Stimulated activated CD8-positive, alpha-beta memory T cell treated with anti-CD3 and anti-CD28 coated beads, Interleukin-12 subunit alpha, Interleukin-12 subunit beta, amount 100 ng/mL, for 24 hours (primary cell): ENCODE results near the gene ASB16.

ENCODE experiments used
- DNase-seq: peaks from one replicate; pipeline ENCODE4 v3.0.0-alpha.2; 2020; ENCODE audit errors: extremely low read depth

ASB16 gene

GRCh38 chr17:44188576-44189403 is 18.3 kb downstream of the ASB16 start:
- no peak for DNase-seq

- DNase-seq = no peak
These were observed 20.0 kb downstream of the ASB16 start for GRCh38 chr17:44190481-44190880.

GRCh38 chr17:44191369-44191768 is 20.9 kb downstream of the ASB16 start:
- no peak for DNase-seq

- no peak for DNase-seq
These were observed 21.5 kb downstream of the ASB16 start for GRCh38 chr17:44191941-44192496.

- DNase-seq = no peak
These were observed 22.2 kb downstream of the ASB16 start for GRCh38 chr17:44192750-44193149.

DNA sequence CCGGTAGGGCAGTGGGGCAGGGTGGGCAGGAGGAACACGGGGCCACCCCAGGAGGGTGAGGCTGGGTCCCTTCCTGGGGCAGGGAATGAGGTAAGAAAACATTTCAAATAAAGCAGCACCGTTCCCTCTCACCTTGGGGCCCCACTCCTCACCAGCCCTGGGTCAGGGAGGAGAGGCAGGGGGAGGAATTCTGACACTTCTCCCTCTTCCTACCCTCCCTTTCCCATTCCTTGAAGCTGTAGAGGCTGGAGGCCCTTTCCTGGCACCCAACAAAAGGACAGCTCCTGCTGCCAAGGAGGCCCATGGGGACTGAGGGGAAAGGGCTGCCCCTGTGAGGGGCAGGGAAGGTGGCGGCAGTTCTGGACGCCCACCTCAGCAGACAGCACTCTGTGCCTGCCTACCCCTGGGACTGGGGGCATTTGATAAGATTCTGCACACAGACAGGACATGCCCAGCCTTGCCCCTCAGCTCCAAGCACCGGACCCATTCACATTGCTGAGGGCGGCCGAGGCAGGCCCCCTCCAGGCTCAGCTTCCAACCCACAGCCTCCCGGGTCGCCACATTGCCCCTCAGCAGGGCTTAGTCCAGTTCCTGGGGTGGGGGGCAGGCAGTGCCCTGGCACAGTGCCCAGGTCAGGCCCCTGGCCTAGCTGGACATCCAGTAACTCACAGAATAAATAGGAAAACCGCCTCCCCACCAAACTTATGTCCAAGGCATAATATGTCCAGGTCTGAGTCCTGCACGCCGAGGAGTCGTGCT is 23.0 kb downstream of the ASB16 start:
- no peak for DNase-seq

- no peak for DNase-seq
These were observed 26.6 kb downstream of the ASB16 start for GRCh38 chr17:44197107-44197506.

GRCh38 chr17:44197980-44198720 is 27.6 kb downstream of the ASB16 start:
- DNase-seq = no peak

DNA sequence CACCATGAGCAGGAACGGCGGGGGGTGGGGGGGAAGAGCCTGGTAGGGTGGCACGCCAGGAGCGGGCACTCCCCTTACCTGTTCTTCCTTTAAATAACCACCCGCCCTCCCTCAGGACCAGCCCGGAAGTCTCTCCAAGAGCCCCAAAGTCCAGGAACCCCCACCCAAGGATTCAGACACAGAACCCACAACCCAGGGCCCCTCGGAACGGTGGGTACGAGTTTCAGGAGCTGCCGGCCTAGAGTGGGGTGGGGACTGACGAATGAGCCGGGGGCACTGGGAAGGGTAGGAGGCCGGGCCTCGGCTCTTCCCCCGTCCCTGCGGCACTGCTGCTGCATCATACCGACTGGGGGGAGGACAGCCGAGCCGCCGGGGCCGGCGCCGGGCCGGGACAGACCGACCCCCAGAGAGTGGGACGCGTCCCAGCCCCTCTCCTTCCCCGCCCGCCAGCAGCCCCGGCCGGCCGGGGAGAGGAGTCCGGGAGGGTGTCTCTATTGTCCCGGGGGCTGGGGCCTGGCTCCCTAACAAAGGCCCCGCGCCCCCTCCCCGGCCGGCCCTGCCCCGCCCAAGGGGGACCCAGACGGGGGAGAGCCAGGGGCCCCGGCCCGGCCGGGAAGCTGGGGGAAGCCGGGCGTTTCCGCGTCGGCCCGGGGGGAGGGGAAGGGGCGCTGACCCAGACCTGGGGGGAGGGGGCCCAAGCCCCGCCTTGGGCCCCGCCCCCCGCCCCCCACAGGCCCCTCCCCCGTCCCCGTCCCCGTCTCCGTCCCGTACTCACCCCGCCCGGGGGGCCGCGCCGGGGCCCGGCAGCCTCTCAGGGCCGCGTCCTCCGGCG is 28.4 kb downstream of the ASB16 start:
- DNase-seq = no peak

DNA sequence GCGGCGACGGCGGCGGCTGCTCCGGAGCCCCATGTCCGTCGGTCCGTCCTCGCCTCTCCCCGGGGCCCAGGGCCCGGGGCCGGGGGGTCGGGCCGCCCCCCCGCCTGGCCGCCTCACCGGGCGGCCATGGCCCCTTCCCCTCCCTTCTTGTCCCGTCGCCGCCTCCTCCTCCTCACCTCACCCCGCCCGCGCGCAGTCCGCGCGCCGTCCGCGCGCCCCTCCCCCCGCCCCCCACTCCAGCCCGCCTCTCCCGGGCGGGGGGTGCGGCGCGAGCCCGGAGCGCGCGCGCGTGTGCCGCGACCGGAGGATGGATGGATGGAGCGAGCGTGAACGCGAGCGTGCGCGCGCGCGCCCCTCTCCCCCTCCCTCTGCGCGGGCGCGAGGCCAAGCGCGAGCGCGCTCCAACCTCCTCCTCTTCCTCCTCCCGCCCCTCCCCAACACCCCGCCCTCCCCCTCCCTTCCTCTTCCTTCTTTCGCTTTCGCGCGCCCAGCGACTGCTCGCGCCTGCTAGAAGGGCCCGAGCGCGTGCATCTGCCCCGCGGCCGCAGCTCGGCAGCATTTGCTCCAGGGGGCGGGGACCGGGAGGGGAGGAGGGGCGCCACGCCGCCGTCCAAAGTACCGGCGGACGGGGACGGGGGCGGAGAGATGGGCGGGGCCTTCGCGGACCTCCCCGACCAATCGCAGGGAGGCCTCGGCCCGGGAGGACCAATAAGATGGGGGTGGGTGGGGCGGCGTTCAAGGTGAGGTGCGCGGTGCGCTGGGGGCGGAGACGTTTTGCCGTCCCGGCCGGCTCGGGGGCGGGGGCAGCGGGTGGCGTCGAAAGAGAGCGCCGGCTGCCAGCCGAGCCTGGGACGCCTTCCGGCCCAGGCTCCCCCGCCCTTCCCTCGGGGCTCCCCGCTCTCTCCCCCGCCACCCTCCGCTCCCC is 29.3 kb downstream of the ASB16 start, which contains the start of gene ATXN7L3:
Gene ATXN7L3 (minus strand): TSS at position 332 of the 925 bp plus-strand sequence. CDS start 1,814 bp downstream, outside the sequence.
- peak; percentile 100 for DNase-seq

DNA sequence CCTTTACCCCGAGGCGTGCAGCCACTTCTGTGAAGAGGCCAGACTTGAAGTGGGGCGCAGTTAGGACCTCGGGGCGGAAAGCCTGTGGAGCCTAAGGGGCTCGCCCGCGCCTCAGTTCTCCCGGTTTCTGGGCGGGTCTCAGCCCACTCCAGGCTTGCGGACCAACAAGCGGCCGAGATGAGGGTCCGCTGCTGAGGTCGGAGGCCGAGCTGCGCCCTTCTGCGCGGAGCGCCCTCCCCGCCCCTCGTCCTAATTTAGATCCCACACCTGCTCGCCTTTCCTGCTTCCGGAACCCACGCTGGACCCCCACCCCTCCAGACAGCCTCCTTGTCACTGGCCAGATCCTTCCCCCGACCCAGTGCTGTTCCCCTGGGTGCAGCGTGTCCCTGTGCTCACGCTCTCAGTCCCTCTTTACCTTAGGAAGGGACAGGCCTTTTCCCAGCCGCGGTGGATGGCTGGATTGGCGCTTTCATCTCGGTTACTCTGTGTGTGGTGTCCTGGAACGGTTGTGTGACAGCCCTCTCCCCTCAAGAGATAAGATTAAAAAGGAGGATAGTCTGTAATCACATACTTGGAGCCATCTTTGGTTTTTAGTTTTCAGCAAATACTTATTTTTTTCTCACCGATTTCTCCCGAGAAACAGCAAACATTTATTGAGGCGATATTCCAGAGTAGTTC is 30.1 kb downstream of the ASB16 start:
- DNase-seq = no peak

DNA sequence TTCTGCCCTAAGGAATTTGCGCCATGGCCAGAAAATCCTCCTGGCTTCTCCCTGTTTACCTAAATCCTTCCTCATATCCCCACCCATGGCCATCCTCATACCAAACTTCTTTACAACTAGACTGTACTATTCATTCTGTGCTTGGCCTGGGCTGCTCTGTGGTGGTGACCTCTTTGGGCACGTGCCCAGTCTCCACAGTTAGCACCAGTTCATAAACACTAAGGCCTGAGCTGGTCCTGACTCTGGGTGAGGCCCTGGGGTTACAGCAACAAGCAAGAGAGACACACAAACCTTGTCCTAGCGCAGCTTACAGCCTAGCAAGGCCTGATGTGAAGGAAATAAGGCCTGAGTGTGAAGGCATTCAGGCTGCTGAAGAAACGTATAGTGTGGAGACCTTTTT is 32.3 kb downstream of the ASB16 start:
- no peak for DNase-seq

DNA sequence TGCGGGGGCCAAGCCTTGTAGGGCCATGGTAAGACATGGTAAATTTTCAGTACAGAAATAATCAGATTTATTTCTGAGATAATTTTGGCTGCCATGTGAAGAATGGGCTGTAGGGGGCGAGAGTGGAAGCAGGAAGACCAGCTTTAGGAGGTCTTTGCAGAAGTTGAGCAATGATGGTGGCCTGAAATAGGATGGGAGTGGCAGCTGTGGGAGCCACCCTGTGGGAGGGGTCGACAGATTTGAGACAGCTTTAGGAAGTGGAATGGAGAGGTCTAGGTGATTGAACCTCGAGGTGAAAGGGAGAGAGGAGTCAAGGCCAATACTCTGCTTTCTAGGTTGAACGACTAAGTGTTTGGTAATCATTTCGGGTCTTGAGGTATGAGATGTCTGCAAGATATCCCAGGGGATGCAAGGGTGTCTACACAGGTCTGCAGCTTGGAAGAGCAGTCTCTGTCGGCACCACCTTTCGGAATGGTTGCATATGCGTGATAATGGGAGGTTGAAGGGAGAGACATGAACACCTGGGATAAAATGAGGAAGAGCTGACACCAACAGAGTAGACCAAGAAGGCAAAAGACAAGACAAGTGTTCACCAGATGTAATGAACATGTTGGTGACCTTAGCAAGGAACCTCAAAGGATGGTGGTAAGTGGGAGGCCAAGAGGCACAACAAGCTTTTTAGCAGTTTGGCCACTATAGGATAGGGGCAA is 33.4 kb downstream of the ASB16 start:
- DNase-seq = no peak

DNA sequence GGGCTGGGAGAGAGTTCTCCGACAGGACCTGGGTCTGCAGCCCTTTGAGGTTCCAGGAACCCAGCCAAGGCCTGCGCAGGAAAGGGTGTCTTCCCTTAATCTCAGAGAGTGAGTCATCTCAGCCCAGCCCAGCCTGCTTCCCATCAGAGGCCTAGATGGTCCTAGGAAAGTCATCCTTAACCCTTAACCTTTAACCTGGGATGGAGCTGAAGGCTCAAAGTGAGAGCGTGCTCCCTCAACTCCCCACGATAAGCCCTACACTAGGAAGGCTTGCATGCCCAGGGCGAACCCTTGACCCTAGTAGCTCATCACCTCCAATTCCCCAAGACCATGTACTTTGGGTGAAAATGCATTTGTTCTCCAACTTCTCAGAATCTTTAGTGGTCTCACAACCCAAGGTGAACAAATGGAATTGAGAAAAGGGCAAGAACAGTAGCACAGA is 34.0 kb downstream of the ASB16 start:
- no peak for DNase-seq

DNA sequence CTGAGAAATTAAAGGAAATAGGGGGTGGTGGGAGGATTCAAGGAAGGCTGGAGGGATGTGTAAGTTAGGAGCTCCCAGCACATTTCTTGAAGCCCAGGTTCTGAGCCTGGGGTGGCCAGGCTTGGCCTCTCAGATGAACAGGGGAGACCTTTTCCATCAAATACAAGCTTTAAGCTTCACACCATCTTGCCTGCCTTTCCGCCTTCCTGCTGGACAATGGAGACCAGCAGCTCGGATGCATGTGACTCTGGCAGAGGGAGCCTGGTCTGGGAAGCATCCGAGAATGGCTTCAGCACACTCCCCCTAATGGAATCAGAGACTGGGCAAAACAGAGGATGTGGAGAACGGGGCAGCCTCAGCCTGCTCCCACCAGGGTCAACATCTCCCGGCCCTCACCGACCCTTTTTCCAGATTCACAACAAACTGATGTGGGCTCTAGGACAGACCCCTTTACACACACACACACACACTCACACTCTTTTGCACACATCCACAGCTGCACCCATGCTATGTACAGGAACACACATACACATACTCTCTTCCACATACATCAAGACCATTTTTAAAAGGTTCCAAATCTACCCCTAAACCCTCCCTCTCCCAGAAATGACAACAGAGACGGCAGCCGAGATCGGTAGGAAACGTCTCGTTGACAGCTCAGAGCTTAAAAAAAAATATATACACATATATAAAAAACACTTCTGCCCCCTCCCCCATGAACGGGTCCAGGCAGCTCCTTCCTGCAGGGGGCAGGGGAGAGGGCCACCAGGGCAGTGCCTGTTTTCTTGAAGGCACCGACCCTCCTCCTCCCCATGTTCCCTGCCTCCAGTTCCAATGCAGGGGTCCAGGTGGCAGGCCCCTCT is 35.7 kb downstream of the ASB16 start:
- no peak for DNase-seq

GRCh38 chr17:44206825-44207155 is 36.3 kb downstream of the ASB16 start:
- no peak for DNase-seq

DNA sequence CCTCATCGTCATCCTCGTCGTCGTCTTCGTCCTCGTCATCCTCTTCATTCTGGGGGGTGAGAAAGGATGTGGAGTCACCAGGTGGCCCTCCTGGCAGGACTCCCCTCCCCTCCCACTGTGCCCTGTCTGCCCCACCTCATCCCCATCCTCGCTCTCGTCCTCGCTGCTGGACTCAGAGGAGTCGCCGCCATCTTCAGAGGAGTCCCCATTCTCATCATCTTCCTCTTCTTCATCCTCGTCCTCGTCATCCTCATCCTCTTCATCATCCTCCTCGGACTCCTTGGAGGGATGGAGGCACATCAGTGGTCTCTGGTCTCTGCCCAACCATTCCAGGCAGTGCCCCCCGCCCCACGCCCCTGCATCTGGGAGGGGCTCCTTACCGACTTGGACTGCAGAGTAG is 36.8 kb downstream of the ASB16 start:
- DNase-seq = no peak

DNA sequence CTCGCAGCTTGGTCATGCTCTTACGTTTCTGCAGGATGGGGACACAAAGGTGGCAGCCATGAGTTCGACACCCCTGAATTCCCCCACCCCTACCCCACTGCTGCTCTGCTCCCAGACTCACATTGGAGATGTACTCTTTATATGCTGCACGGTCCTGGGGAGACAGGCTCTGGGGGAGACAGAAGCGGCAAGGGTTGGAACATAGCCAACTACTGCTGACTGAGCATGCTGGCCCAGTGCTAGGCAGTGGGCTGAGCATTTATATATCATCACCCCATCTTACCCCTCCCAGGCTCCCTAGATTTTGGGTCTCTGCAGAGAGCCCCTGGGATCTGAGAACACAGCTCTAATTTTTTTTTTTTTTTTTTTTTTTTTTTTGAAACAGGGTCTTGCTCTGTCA is 37.2 kb downstream of the ASB16 start:
- no peak for DNase-seq
